Astrocyte (in vitro differentiated cells and primary cell): ENCODE measurements around the gene PLK4. TPM values are rescaled to one million over a fixed set of nuclear protein-coding genes. Genes with fewer than 3 reads are reported as not detected.

Source experiments
- DNase-seq: peaks from one replicate; pipeline ENCODE4 v3.0.0-alpha.2; 2010; ENCODE audit warnings: low read depth
- FAIRE-seq: peaks from 2 replicates; lab custom pipeline; 2011; peaks lifted over from hg19 to GRCh38; lab: Jason Lieb, UNC
- H2AFZ ChIP-seq: 2 replicates; pipeline ENCODE4 v1.6.0; 2012; ENCODE audit warnings: low read depth, low read length, inconsistent platforms
- H3K27ac ChIP-seq: 2 replicates; pipeline ENCODE4 v1.5.1; 2011; ENCODE audit warnings: low read depth, low read length, inconsistent platforms
- H3K27me3 ChIP-seq: 2 replicates; pipeline ENCODE4 v1.6.0; 2011; ENCODE audit warnings: low read length, inconsistent platforms; ENCODE audit not compliant: insufficient read depth
- H3K36me3 ChIP-seq: 2 replicates; pipeline ENCODE4 v1.5.1; 2011; ENCODE audit warnings: low read length, inconsistent platforms; ENCODE audit not compliant: insufficient read depth
- H3K4me1 ChIP-seq: 2 replicates; pipeline ENCODE4 v1.5.1; 2011; ENCODE audit warnings: low read length, inconsistent platforms; ENCODE audit not compliant: insufficient read depth
- H3K4me2 ChIP-seq: 2 replicates; pipeline ENCODE4 v1.6.0; 2012; ENCODE audit warnings: low read length, inconsistent platforms
- H3K4me3 ChIP-seq: 2 replicates; pipeline ENCODE4 v1.5.1; 2011; ENCODE audit warnings: low read depth, mild to moderate bottlenecking, low read length, inconsistent platforms; ENCODE audit not compliant: insufficient read depth
- H3K79me2 ChIP-seq: 2 replicates; pipeline ENCODE4 v1.6.0; 2012; ENCODE audit warnings: mild to moderate bottlenecking, low read length, inconsistent platforms; ENCODE audit not compliant: insufficient read depth
- H3K9ac ChIP-seq: 2 replicates; pipeline ENCODE4 v1.6.0; 2012; ENCODE audit warnings: mild to moderate bottlenecking, low read length, inconsistent platforms
- H3K9me3 ChIP-seq: 2 replicates; pipeline ENCODE4 v1.5.1; 2012; ENCODE audit warnings: low read depth, mild to moderate bottlenecking, low read length, inconsistent platforms; ENCODE audit not compliant: insufficient read depth
- H4K20me1 ChIP-seq: 2 replicates; pipeline ENCODE4 v1.6.0; 2012; ENCODE audit warnings: low read length, inconsistent platforms; ENCODE audit not compliant: insufficient read depth
- H3K27ac Mint-ChIP-seq: one replicate; pipeline ENCODE4 v1.8.0; 2021; ENCODE audit warnings: mild to moderate bottlenecking, mixed read lengths; ENCODE audit not compliant: unreplicated experiment
- H3K27me3 Mint-ChIP-seq: one replicate; pipeline ENCODE4 v1.8.0; 2021; ENCODE audit warnings: low read depth, mixed read lengths; ENCODE audit not compliant: unreplicated experiment
- H3K36me3 Mint-ChIP-seq: one replicate; pipeline ENCODE4 v1.8.0; 2021; ENCODE audit warnings: low read depth, mixed read lengths; ENCODE audit not compliant: unreplicated experiment
- H3K4me1 Mint-ChIP-seq: one replicate; pipeline ENCODE4 v1.8.0; 2021; ENCODE audit warnings: low read depth, mixed read lengths; ENCODE audit not compliant: unreplicated experiment
- H3K4me3 Mint-ChIP-seq: one replicate; pipeline ENCODE4 v1.8.0; 2021; ENCODE audit warnings: mild to moderate bottlenecking, moderate library complexity, mixed read lengths; ENCODE audit not compliant: unreplicated experiment
- H3K9me3 Mint-ChIP-seq: one replicate; pipeline ENCODE4 v1.8.0; 2021; ENCODE audit warnings: mild to moderate bottlenecking, mixed read lengths; ENCODE audit not compliant: unreplicated experiment
- EZH2 ChIP-seq: IDR thresholded peaks from 2 replicates; pipeline ENCODE4 v1.6.1; 2012; ENCODE audit warnings: mild to moderate bottlenecking, low read length, inconsistent platforms; ENCODE audit not compliant: insufficient read depth
- total RNA-seq: library from RNA; stranded (reverse); gene quantifications from 2 replicates; pipeline ENCODE4 v1.2.1, GENCODE V29; 2021
- TF ChIP-seq, protein P1 (sequence below): IDR thresholded peaks from 2 replicates; pipeline ENCODE4 v1.5.1; 2011; ENCODE audit warnings: low read depth, mild to moderate bottlenecking, inconsistent platforms, low read length, moderate library complexity; ENCODE audit not compliant: insufficient read depth

PLK4 gene
- total RNA-seq, 1 donor from 2014 or later, result 2.8 TPM

DNA sequence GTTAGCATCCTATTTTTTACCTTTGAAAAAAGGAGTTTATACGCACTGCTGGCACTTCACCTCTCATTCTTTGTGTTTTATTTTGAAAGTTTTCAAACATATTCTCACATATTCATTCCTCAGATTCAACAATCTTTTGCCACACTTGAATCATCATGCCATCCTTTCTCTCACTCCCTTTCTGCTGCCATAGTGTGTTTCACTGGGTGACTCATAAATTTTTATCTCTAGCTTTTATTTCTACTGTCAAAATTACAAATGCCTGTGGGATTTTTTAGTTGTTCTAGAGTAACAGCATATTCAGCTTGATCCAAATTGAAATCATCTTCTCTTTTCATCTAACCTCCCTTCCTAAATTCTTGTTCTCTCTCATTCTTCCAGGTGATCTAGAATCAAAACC lies 56.3 kb downstream of the PLK4 start:
- Histone ChIP-seq H3K4me3 (no peak overlapping the region), H3K9ac (no peak overlapping the region), H3K27ac (no peak overlapping the region), H4K20me1 (no peaks in the 10 kb centered on the region), H3K9me3 (no peaks in the 10 kb centered on the region), H3K27me3 (no peaks in the 10 kb centered on the region), H3K36me3 (peaks cover 4% of the 10 kb centered on the region), H3K79me2 (no peaks in the 10 kb centered on the region), H2AFZ (no peak overlapping the region), H3K4me2 (no peak overlapping the region), H3K4me1 (no peaks in the 10 kb centered on the region)
- peak; percentile 76 for FAIRE-seq
- TF ChIP-seq, protein P1, sequence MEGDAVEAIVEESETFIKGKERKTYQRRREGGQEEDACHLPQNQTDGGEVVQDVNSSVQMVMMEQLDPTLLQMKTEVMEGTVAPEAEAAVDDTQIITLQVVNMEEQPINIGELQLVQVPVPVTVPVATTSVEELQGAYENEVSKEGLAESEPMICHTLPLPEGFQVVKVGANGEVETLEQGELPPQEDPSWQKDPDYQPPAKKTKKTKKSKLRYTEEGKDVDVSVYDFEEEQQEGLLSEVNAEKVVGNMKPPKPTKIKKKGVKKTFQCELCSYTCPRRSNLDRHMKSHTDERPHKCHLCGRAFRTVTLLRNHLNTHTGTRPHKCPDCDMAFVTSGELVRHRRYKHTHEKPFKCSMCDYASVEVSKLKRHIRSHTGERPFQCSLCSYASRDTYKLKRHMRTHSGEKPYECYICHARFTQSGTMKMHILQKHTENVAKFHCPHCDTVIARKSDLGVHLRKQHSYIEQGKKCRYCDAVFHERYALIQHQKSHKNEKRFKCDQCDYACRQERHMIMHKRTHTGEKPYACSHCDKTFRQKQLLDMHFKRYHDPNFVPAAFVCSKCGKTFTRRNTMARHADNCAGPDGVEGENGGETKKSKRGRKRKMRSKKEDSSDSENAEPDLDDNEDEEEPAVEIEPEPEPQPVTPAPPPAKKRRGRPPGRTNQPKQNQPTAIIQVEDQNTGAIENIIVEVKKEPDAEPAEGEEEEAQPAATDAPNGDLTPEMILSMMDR, result no peak
- TF ChIP-seq EZH2, result no peak
- H3K9me3 Mint-ChIP-seq, result no peaks in the 10 kb centered on the region
- peak; percentile 45 for DNase-seq
- H3K4me1 Mint-ChIP-seq, result peaks cover 7% of the 10 kb centered on the region
- no peak overlapping the region for H3K4me3 Mint-ChIP-seq
- H3K27me3 Mint-ChIP-seq, result no peaks in the 10 kb centered on the region
- H3K36me3 Mint-ChIP-seq, result no peaks in the 10 kb centered on the region
- H3K27ac Mint-ChIP-seq, result no peak overlapping the region

Other genes starting within 250 kb of the PLK4 start
- 21.9 and 25.1 TPM in 2 replicates for gene INTU, start 247.9 kb upstream of the PLK4 start, total RNA-seq
- not detected in 2 replicates for gene SLC25A31, start 150.5 kb upstream of the PLK4 start, total RNA-seq
- 8.0 and 8.9 TPM in 2 replicates for gene HSPA4L, start 98.6 kb upstream of the PLK4 start, total RNA-seq
- gene MFSD8, start 84.3 kb downstream of the PLK4 start, total RNA-seq, result 22.2 and 23.0 TPM in 2 replicates
- gene ABHD18, start 84.5 kb downstream of the PLK4 start, total RNA-seq, result 9.2 and 9.5 TPM in 2 replicates
- gene LARP1B, start 180.4 kb downstream of the PLK4 start, total RNA-seq, result 14.3 and 17.6 TPM in 2 replicates